ENCODE measurements around the gene USP31.
A peak's percentile ranks its signal among the peaks of the same experiment; 100 is the strongest.

The USP31 gene

DNA sequence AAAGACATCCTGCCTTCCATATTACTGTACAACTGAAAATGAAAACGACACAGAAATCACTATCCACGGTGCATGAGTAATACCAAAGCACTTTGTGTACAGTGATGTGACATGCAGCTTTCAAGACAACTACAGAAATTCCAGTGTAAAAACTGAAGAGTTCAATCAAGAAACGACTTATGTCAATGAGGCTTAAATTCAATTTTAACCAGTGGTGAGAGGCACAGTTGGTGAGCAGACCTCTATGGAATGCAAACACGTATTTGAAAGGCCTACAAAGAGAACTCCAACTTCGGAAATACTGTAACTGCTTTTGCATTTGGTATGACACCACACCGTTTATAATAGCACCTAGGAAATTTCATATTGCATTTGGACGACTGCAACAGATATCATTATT lies 87.6 kb downstream of the USP31 start:
- no peak for DNase-seq (ENCODE audit: low read depth)

DNA sequence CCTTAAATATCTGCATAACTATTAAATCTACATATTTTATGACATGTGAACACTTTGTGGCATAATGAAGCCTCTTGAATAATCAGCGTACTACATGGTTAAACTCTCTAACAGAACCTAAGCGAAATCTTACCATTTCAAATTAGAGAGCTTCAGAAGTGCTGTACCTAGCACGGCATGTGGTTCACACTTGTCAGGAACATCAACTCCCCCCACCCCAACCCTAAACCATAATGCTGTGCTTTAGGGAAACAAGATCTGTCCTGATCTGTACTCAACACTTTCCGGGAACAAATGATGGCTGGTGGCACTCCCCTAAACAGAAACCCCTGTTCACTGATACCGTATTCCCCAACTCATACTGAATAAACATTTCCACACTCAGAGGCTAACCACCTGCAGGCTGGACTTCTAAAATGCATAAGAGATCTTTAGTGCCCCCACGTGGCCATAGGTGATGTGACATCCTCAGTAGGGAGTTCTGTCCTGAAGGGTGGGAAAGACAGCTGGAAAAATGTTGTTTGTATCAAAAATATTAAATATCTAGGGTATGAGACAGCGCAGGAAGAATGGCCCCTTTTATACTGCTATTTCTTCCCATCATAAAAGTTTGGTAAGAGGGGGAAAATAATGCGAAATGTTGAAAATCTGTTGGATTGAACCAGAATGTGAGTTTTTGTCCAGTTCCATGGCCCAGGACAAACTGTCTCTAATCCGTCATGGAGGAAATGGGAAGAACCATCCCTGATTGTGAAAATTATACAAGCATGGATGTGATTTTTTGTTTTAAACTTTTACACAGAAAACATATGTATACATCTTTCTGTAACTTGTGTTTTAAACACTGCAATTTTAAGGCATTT lies 88.6 kb downstream of the USP31 start:
- DNase-seq (ENCODE audit: low read depth) = peak; percentile 20

DNA sequence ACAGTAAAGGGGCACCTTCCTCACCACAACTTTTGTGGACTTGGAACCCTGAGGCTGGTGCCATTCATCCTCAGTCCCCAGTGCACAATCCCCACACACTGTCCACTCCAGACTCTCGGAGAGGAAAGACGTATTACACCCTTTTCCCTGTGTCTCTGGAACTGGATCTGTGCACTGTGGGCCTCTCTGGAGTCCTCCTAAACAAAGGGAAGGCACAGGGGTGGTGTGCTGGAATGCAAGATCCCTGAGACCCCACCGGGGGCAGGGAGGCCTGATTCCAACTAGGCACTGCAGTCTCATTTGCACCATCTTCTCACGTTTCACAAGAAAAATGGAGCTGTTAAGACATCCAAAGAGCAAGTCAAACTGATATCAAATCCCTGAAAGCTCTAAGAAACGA lies 89.8 kb downstream of the USP31 start:
- DNase-seq (ENCODE audit: low read depth) = no peak

DNA sequence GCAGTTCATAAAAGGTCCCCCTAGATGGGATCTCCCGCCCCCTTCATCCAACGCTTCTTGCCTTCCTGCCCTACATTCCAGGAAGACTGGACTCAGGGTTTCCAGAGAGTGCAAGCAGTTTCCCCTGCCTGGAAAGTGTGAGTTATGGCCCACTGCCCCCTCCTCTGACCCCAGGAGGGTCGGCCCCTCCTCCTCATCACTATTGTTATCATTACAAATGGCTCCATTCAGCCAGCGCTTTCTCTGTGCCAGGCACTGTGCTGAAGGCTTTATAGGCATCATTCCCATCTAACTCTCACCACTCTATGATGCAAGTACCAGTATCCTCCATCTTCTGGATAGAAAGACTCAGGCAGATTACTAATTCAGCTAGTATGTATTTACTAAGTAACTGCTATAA lies 90.7 kb downstream of the USP31 start:
- DNase-seq (ENCODE audit: low read depth) = no peak

DNA sequence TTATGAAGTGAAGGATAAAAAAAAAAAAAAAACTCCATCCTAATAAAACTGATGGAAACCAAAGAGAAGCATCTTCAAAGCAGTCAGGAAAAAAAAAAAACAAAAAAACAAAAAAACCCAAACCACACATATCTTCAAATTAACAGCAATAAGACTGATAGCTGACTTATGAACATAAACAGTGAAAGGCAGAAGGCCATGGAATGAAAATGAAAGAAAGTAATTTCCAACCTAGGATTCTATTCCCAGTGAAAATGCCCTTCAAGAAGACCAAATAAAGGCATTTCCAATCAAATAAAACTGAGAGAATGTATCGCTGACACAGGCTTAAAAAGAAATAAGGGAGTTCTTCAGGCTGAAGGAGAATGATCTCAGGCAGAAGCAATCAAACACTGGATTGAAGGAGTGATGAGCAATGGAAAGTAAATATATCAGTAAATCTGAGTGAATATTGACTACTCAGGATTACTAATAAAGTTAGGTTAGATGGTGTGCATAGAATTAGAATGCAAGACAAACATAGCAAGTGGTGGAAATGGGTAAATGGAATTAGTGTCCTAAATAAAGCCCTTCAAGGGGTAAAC lies 92.1 kb downstream of the USP31 start:
- DNase-seq (ENCODE audit: low read depth) = no peak

- DNase-seq (ENCODE audit: low read depth) = no peak
These were observed 93.8 kb downstream of the USP31 start for GRCh38 chr16:23055481-23055880.

GRCh38 chr16:23052908-23053580 lies 96.2 kb downstream of the USP31 start:
- no peak for DNase-seq (ENCODE audit: low read depth)

DNA sequence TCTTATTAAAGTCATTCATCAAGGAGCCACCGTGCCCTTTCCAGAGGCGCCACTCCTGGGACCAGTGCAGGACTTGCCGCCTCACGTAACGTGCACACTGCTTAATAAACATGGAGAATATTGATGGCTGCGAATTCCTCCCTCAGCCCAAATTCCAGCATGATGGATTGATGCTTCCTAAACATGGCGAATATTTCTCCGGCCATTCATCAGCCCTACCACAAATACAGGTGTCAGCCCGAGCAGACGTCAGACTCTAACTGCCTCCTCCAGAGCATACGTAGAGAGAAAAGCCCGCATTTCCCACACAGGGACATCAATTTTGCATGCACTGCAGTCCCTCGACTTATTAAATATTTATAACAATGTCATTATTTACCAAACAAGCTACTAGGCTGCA lies 97.0 kb downstream of the USP31 start:
- no peak for DNase-seq (ENCODE audit: low read depth)

DNA sequence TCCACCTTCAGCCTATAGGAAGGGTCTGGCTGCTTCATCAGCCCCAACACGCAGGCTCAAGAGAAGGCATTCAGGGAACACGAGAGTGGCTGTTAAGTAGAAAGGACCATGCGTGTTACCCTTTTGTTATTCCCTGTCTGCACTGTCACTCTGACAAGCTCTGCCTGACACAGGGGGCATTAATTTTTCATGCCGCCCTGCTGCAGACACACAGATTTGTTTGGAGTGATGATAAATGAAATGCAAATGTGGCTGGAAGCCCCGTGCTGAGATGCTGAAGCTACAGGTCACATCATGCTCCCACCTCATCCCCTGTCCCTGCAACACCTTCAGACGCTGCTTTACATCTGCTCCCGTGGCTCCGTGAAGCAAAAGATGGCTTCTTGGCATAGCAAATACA lies 97.7 kb downstream of the USP31 start:
- DNase-seq (ENCODE audit: low read depth) = no peak

GRCh38 chr16:23048164-23048563 lies 101.1 kb downstream of the USP31 start:
- DNase-seq (ENCODE audit: low read depth) = no peak

GRCh38 chr16:23045025-23045424 lies 104.2 kb downstream of the USP31 start:
- DNase-seq (ENCODE audit: low read depth) = no peak

- no peak for DNase-seq (ENCODE audit: low read depth)
These were observed 109.0 kb downstream of the USP31 start for GRCh38 chr16:23040246-23040645.

- DNase-seq (ENCODE audit: low read depth) = no peak
These were observed 110.1 kb downstream of the USP31 start for GRCh38 chr16:23039118-23039517.

DNA sequence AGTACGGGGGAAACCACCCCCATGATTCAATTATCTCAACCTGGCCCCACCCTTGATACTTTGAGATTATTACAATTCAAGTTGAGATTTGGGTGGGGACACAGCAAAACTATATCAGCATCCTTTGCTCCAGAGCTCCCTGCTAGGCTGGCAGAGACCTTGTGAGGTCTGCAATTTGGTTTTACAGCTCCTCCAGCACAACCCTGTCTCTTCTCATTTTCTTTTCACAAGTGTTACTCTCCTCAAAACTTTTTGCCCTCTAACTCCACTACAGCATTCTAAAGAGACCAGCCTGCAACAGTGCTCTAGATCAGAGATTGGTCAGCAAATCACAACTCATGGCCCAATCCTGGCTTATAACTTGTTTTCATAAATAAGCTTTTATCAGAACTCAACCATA lies 114.0 kb downstream of the USP31 start:
- DNase-seq (ENCODE audit: low read depth) = no peak

- no peak for DNase-seq (ENCODE audit: low read depth)
These were observed 117.6 kb downstream of the USP31 start for GRCh38 chr16:23031508-23032098.

DNA sequence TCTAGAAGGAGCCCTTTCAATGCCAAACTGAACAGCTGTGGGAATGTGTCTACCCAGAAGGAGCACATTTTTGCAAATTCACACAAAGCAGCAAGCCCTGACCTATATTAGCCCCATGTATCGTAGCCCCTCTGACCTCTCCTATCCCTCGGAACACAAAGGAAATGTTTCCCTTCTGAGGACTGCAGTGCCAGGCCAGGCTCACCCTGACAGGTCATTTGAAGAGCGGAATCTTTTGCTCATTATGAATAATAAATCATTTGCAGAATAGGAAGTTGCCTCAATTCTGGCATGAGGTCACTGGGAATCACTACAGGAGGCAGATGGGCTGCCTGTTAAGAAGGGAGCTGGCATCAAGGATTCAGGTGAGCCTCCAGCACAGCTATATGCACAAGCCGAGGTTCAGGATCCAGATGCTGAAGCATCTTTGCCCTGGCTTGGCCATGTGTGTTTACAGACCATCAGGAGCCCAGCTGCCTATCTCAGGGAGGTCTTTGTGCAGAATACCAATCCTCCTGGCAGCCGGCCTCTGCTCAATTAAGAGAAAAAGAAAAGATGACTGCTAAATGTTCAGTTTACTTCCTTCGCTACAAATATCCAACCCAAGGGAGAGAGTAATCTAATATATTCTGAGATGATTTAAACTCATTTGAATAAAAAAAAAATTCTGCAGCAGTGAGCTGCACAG lies 119.4 kb downstream of the USP31 start:
- DNase-seq (ENCODE audit: low read depth) = no peak

- no peak for DNase-seq (ENCODE audit: low read depth)
These were observed 121.9 kb downstream of the USP31 start for GRCh38 chr16:23027386-23027785.

DNA sequence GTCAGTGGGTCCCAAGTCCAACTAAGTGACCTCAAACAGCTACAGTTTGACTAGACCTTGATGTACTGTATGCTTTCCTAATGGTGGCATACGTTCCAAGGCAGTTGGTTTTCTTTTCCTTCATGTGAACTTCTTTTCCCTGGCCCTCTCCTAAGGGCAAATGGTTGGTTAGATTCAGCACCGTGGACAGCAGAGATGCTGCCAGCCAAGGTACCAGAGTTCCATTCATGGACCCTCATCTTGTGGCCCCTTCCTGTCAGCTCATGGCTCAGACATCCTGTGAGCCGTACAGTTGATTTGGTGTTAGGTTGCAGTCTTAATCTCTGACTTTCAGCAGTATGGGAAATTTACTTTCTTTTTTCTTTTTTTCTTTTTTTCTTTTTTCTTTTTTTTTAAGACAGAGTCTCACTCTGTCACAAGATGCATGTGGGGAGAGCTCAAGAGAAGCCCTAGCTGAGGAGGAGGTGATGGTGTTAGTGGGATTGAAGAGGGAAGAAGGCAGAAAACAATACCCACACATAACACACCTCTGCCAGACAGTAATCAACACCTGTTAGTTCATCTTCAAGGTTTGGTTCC lies 122.4 kb downstream of the USP31 start:
- no peak for DNase-seq (ENCODE audit: low read depth)

- DNase-seq (ENCODE audit: low read depth) = no peak
These were observed 123.5 kb downstream of the USP31 start for GRCh38 chr16:23025692-23026307.

- DNase-seq (ENCODE audit: low read depth) = no peak
These were observed 125.2 kb downstream of the USP31 start for GRCh38 chr16:23024044-23024443.

GRCh38 chr16:23020084-23020483 lies 129.2 kb downstream of the USP31 start:
- DNase-seq (ENCODE audit: low read depth) = no peak
